Tibial artery (tissue), 4 donors: ENCODE results near the gene FBLIM1.
A peak's percentile ranks its signal among the peaks of the same experiment; 100 is the strongest.

ENCODE experiments used
- DNase-seq, 2 donors: peaks; one replicate each; pipeline ENCODE4 v3.0.0-alpha.2; 2019
- H3K27ac ChIP-seq, 2 donors: fragments of 200-600 bp; sonication (generic) in 1 of 2; 1 replicate in 1 of 2; 2 replicates in 1 of 2; pipeline ENCODE4 v1.5.1; 2018 to 2019; ENCODE audit warnings: mild to moderate bottlenecking in 1 of 2
- H3K27me3 ChIP-seq, 2 donors: fragments of 200-600 bp; sonication (generic) in 1 of 2; one replicate each; pipeline versions ENCODE4 v1.5.1 to v1.6.0; 2016 to 2019
- H3K36me3 ChIP-seq, 3 donors: fragments of 200-600 bp; sonication (generic) in 2 of 3; one replicate each; pipeline ENCODE4 v1.5.1; 2016 to 2019; ENCODE audit warnings: mild to moderate bottlenecking in 2 of 3
- H3K4me1 ChIP-seq, 4 donors: fragments of 200-600 bp; sonication (generic) in 2 of 4; 1 replicate in 3 of 4; 2 replicates in 1 of 4; pipeline ENCODE4 v1.5.1; 2016 to 2019
- H3K4me3 ChIP-seq, 2 donors: fragments of 200-600 bp; sonication (generic) in 1 of 2; 1 replicate in 1 of 2; 2 replicates in 1 of 2; pipeline ENCODE4 v1.5.1; 2018 to 2019; ENCODE audit warnings: mild to moderate bottlenecking in 2 of 2
- H3K9me3 ChIP-seq, 3 donors: fragments of 200-600 bp; sonication (generic) in 1 of 3; one replicate each; pipeline ENCODE4 v1.5.1; 2016 to 2019
- CTCF ChIP-seq, 2 experiments: fragments of 200-600 bp in 1 of 2; fragments of 450-650 bp in 1 of 2; IDR thresholded peaks; one replicate each; pipeline ENCODE4 v1.5.1; 2017 to 2019; ENCODE audit warnings: antibody characterized with exemption in 2 of 2, mild to moderate bottlenecking in 1 of 2, moderate library complexity in 1 of 2
- intact Hi-C: fragments of 100-400 bp; cut with DNase I; formaldehyde crosslinking; loops from one replicate; pipeline ENCODE4 v1.15.0; 2023; ENCODE audit warnings: low total_unique reads

FBLIM1 gene

GRCh38 chr1:15756143-15757015 lies 2.2 kb upstream of the FBLIM1 start:
- no peaks in the 10 kb centered on the region for H3K36me3 ChIP-seq
- peaks cover 0 to 67% (median 45%) of the 10 kb centered on the region in 4 donors for H3K4me1 ChIP-seq
- DNase-seq, result no peak
- no peaks in the 10 kb centered on the region for H3K27me3 ChIP-seq
- H3K27ac ChIP-seq, result peak overlapping the region; percentile 95 to 97
- no peaks in the 10 kb centered on the region for H3K9me3 ChIP-seq
- intact Hi-C loops, result no loop called here
- peak overlapping the region; percentile 79 to 90 for H3K4me3 ChIP-seq
- TF ChIP-seq CTCF (IDR thresholded peaks at IDR 0.05), result no peak

DNA sequence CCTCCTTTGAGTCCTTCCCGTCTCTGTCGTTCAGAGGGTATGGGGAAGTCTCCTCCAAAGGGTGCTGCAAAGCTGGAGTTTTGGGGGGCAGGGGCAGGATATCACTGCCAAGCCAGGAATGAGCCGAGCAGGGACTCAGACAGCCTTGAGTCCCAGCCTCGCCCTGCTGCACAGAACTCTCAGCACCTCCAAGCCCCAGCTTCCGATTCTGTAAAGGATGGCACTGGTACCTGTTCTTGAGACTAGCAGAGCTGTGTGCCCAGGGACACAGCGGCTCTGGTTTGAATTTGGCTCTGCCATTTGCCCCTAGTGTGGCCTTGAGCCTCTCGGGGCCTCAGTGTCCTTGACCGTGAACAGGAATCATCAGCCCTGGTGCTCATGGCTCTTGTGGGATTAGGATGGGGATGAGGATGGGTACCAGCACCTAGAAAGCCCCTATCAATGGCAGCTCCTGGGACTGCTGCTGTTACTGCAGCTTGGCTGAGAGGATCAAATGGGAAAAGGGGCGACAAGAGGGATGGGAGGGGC lies 1.5 kb upstream of the FBLIM1 start:
- H3K36me3 ChIP-seq, result no peaks in the 10 kb centered on the region
- H3K9me3 ChIP-seq, result no peaks in the 10 kb centered on the region
- TF ChIP-seq CTCF (IDR thresholded peaks at IDR 0.05), result no peak
- H3K27me3 ChIP-seq, result no peaks in the 10 kb centered on the region
- H3K4me3 ChIP-seq, result peak overlapping the region; percentile 79 to 90
- intact Hi-C loops, result no loop called here
- no peak for DNase-seq
- peaks cover 0 to 67% (median 43%) of the 10 kb centered on the region in 4 donors for H3K4me1 ChIP-seq
- H3K27ac ChIP-seq, result peak overlapping the region; percentile 95 to 97

GRCh38 chr1:15757575-15758342 lies 836 bp upstream of the FBLIM1 start:
- Histone ChIP-seq H3K36me3 (no peaks in the 10 kb centered on the region), H3K27ac (peak overlapping the region; percentile 95 to 97), H3K27me3 (no peaks in the 10 kb centered on the region), H3K9me3 (no peaks in the 10 kb centered on the region), H3K4me3 (peak overlapping the region; percentile 79 to 90), H3K4me1 (peaks cover 0 to 68% (median 48%) of the 10 kb centered on the region in 4 donors)
- TF ChIP-seq CTCF (IDR thresholded peaks at IDR 0.05), result no peak
- intact Hi-C loops, result no loop called here
- DNase-seq, result peak in 1 of 2 donors; percentile 84

- TF ChIP-seq CTCF (IDR thresholded peaks at IDR 0.05), result no peak
- H3K36me3 ChIP-seq, result peaks cover 0 to 6% (median 0%) of the 10 kb centered on the region in 3 donors
- H3K9me3 ChIP-seq, result no peaks in the 10 kb centered on the region
- peak overlapping the region; percentile 79 to 90 for H3K4me3 ChIP-seq
- H3K27me3 ChIP-seq, result no peaks in the 10 kb centered on the region
- intact Hi-C loops, result no loop called here
- H3K27ac ChIP-seq, result peak overlapping the region; percentile 95 to 97
- no peak for DNase-seq
- peaks cover 0 to 73% (median 61%) of the 10 kb centered on the region in 4 donors for H3K4me1 ChIP-seq
These were observed 512 bp downstream of the FBLIM1 start for GRCh38 chr1:15758953-15759661.
